Measurements from ENCODE around the gene NEURL2. TPM values are rescaled to one million over a fixed set of nuclear protein-coding genes. Genes with fewer than 3 reads are reported as not detected.

NEURL2 gene
- total RNA-seq, 1 donor from 2014 or later: 7.4 TPM

GRCh38 chr20:45924391-45925261, 33.6 kb upstream of the NEURL2 start:
- Mint-ChIP-seq H3K36me3 (ENCODE audit: unreplicated experiment) (peaks cover 3% of the 10 kb centered on the region), H3K9me3 (ENCODE audit: unreplicated experiment) (no peaks in the 10 kb centered on the region), H3K4me3 (ENCODE audit: unreplicated experiment) (peak overlapping the region; percentile 50), H3K27ac (ENCODE audit: unreplicated experiment) (peak overlapping the region; percentile 90), H3K4me1 (ENCODE audit: unreplicated experiment) (peaks cover 53% of the 10 kb centered on the region), H3K27me3 (ENCODE audit: unreplicated experiment) (no peaks in the 10 kb centered on the region)
- no peak for DNase-seq (ENCODE audit: extremely low spot score, unreplicated experiment)
- TF ChIP-seq CTCF (IDR thresholded peaks at IDR 0.05): no peak

GRCh38 chr20:45921337-45922189, 30.6 kb upstream of the NEURL2 start:
- Mint-ChIP-seq H3K27me3 (ENCODE audit: unreplicated experiment) (no peaks in the 10 kb centered on the region), H3K4me1 (ENCODE audit: unreplicated experiment) (peaks cover 72% of the 10 kb centered on the region), H3K36me3 (ENCODE audit: unreplicated experiment) (no peaks in the 10 kb centered on the region), H3K9me3 (ENCODE audit: unreplicated experiment) (no peaks in the 10 kb centered on the region), H3K4me3 (ENCODE audit: unreplicated experiment) (no peak overlapping the region), H3K27ac (ENCODE audit: unreplicated experiment) (no peak overlapping the region)
- DNase-seq (ENCODE audit: extremely low spot score, unreplicated experiment): no peak
- no peak for TF ChIP-seq CTCF (IDR thresholded peaks at IDR 0.05)

GRCh38 chr20:45920462-45921336, 29.7 kb upstream of the NEURL2 start:
- H3K27me3 Mint-ChIP-seq (ENCODE audit: unreplicated experiment): no peaks in the 10 kb centered on the region
- no peak for TF ChIP-seq CTCF (IDR thresholded peaks at IDR 0.05)
- no peaks in the 10 kb centered on the region for H3K36me3 Mint-ChIP-seq (ENCODE audit: unreplicated experiment)
- DNase-seq (ENCODE audit: extremely low spot score, unreplicated experiment): no peak
- peak overlapping the region; percentile 54 for H3K4me3 Mint-ChIP-seq (ENCODE audit: unreplicated experiment)
- H3K4me1 Mint-ChIP-seq (ENCODE audit: unreplicated experiment): peaks cover 70% of the 10 kb centered on the region
- H3K27ac Mint-ChIP-seq (ENCODE audit: unreplicated experiment): peak overlapping the region; percentile 85
- no peaks in the 10 kb centered on the region for H3K9me3 Mint-ChIP-seq (ENCODE audit: unreplicated experiment)

GRCh38 chr20:45919542-45920399, 28.8 kb upstream of the NEURL2 start:
- peak overlapping the region; percentile 85 for H3K27ac Mint-ChIP-seq (ENCODE audit: unreplicated experiment)
- peak; percentile 88 for DNase-seq (ENCODE audit: extremely low spot score, unreplicated experiment)
- no peaks in the 10 kb centered on the region for H3K36me3 Mint-ChIP-seq (ENCODE audit: unreplicated experiment)
- H3K4me1 Mint-ChIP-seq (ENCODE audit: unreplicated experiment): peaks cover 61% of the 10 kb centered on the region
- TF ChIP-seq CTCF (IDR thresholded peaks at IDR 0.05): no peak
- H3K9me3 Mint-ChIP-seq (ENCODE audit: unreplicated experiment): no peaks in the 10 kb centered on the region
- no peaks in the 10 kb centered on the region for H3K27me3 Mint-ChIP-seq (ENCODE audit: unreplicated experiment)
- peak overlapping the region; percentile 54 for H3K4me3 Mint-ChIP-seq (ENCODE audit: unreplicated experiment)

Data from osteocyte (in vitro differentiated cells).